Ishikawa (cell line): Measurements from ENCODE around the gene JAG2.
A peak's percentile ranks its signal among the peaks of the same experiment; 100 is the strongest.

Experiments
- CEBPB ChIP-seq: IDR thresholded peaks from 2 replicates; pipeline ENCODE4 v1.6.1; 2012
- CREB1 ChIP-seq: IDR thresholded peaks from 2 replicates; pipeline ENCODE4 v1.6.1; 2012; ENCODE audit warnings: low read depth
- EGR1 ChIP-seq: IDR thresholded peaks from 2 replicates; pipeline ENCODE4 v1.6.1; 2012
- EP300 ChIP-seq: IDR thresholded peaks from 2 replicates; pipeline ENCODE4 v1.6.1; 2012; ENCODE audit warnings: borderline replicate concordance
- FOXM1 ChIP-seq: IDR thresholded peaks from 2 replicates; pipeline ENCODE4 v1.6.1; 2012; ENCODE audit warnings: low read depth, borderline replicate concordance
- NFIC ChIP-seq: IDR thresholded peaks from 2 replicates; pipeline ENCODE4 v1.6.1; 2012
- RAD21 ChIP-seq: IDR thresholded peaks from 2 replicates; pipeline ENCODE4 v1.6.1; 2012; ENCODE audit warnings: low read depth
- TAF1 ChIP-seq: IDR thresholded peaks from 2 replicates; pipeline ENCODE4 v1.6.1; 2012; ENCODE audit warnings: low read depth, mild to moderate bottlenecking
- TCF12 ChIP-seq: IDR thresholded peaks from 2 replicates; pipeline ENCODE4 v1.6.1; 2012; ENCODE audit warnings: low read depth
- TEAD4 ChIP-seq: IDR thresholded peaks from 2 replicates; pipeline ENCODE4 v1.6.1; 2012
- YY1 ChIP-seq: IDR thresholded peaks from 2 replicates; pipeline ENCODE4 v1.6.1; 2012; ENCODE audit warnings: low read depth
- ZBTB7A ChIP-seq: IDR thresholded peaks from 2 replicates; pipeline ENCODE4 v1.6.1; 2012; ENCODE audit warnings: low read depth
- TF ChIP-seq, protein P1 (sequence below): IDR thresholded peaks from 2 replicates; pipeline ENCODE4 v1.6.1; 2012
- TF ChIP-seq, protein P2 (sequence below): IDR thresholded peaks from 2 replicates; pipeline ENCODE4 v1.6.1; 2012; ENCODE audit warnings: low read depth, mild to moderate bottlenecking
- TF ChIP-seq, protein P3 (sequence below): IDR thresholded peaks from 2 replicates; pipeline ENCODE4 v1.6.1; 2012

The JAG2 gene

DNA sequence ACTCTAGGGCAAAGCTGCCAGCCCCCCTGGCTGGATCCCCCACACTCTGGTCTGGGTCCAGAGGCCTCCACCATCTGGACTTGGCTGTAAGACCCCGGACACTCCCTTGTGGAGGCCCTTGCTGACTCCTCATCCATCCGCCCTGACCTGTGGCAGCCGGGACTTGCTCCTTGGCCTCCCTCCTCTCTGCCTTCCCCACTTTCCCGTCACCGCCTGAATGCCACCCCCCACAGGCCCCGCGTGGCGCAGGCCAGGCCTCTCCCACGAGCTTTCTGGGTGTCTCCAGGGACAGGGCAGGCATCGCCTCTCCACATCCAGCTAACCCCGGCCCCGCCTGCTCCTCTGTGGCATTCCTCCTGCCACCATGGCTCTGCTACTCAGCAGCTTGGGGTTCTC, 14.1 kb downstream of the JAG2 start:
- TF ChIP-seq CREB1 (no peak), CEBPB (no peak), TAF1 (no peak), TEAD4 (no peak), FOXM1 (no peak), YY1 (no peak)

- peak; percentile 27; the same call in 1 of the 2 replicates for TF ChIP-seq ZBTB7A
- TF ChIP-seq, protein P1, sequence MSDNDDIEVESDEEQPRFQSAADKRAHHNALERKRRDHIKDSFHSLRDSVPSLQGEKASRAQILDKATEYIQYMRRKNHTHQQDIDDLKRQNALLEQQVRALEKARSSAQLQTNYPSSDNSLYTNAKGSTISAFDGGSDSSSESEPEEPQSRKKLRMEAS, result no peak
Observed at GRCh38 chr14:105153739-105154475, 14.7 kb downstream of the JAG2 start.

DNA sequence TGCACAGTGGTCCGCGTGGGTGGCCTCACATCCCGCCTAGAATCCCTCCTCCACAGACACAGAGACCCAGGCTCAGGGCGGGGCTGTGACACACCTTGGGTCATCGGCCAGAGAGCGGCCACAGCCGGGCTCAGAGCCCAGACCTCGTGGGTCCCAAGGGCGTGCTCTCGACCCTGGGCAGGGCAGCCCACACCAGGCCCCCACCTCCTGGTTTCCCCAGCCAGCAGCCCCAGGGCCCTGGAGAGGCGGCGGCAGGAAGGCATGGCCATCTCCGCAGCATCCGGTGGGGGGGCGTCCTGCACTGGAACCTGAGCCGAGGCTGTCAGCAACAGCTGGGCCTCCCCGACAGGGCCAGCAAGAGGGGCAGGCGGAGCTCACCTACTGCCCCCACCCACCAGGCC, 15.2 kb downstream of the JAG2 start:
- no peak for TF ChIP-seq RAD21
- TF ChIP-seq CEBPB, result no peak
- no peak for TF ChIP-seq TCF12
- no peak for TF ChIP-seq TEAD4
- TF ChIP-seq EP300, result no peak
- TF ChIP-seq, protein P2, sequence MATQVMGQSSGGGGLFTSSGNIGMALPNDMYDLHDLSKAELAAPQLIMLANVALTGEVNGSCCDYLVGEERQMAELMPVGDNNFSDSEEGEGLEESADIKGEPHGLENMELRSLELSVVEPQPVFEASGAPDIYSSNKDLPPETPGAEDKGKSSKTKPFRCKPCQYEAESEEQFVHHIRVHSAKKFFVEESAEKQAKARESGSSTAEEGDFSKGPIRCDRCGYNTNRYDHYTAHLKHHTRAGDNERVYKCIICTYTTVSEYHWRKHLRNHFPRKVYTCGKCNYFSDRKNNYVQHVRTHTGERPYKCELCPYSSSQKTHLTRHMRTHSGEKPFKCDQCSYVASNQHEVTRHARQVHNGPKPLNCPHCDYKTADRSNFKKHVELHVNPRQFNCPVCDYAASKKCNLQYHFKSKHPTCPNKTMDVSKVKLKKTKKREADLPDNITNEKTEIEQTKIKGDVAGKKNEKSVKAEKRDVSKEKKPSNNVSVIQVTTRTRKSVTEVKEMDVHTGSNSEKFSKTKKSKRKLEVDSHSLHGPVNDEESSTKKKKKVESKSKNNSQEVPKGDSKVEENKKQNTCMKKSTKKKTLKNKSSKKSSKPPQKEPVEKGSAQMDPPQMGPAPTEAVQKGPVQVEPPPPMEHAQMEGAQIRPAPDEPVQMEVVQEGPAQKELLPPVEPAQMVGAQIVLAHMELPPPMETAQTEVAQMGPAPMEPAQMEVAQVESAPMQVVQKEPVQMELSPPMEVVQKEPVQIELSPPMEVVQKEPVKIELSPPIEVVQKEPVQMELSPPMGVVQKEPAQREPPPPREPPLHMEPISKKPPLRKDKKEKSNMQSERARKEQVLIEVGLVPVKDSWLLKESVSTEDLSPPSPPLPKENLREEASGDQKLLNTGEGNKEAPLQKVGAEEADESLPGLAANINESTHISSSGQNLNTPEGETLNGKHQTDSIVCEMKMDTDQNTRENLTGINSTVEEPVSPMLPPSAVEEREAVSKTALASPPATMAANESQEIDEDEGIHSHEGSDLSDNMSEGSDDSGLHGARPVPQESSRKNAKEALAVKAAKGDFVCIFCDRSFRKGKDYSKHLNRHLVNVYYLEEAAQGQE, result no peak
- no peak for TF ChIP-seq YY1
- TF ChIP-seq TAF1, result no peak
- no peak for TF ChIP-seq FOXM1
- TF ChIP-seq, protein P3, sequence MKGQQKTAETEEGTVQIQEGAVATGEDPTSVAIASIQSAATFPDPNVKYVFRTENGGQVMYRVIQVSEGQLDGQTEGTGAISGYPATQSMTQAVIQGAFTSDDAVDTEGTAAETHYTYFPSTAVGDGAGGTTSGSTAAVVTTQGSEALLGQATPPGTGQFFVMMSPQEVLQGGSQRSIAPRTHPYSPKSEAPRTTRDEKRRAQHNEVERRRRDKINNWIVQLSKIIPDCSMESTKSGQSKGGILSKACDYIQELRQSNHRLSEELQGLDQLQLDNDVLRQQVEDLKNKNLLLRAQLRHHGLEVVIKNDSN, result no peak
- TF ChIP-seq CREB1, result no peak
- TF ChIP-seq NFIC, result no peak
- TF ChIP-seq, protein P1, result no peak
- TF ChIP-seq ZBTB7A, result no peak

DNA sequence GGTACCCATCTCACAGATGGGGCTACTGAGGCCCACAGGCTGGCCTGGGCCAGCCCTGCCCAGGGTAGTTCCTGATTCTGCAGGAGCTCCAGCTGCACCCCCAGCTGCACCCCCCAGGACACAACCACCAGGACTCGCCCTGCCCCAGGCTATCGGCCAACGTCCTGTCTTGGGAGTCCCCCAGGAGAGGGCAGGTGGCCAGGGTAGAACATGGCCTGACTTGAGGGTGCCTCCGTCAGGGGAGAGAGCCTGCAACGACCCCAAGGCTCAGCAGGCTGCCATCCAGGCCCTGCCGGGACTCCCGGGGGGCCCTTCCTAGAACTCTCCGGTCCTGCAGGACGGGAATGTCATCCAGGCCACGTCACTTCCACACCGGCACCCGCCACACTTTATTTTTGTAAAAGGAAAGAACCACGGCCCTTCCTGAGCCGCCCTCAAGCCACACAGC, 15.8 kb downstream of the JAG2 start:
- TF ChIP-seq CEBPB (no peak), NFIC (no peak), TAF1 (no peak), ZBTB7A (no peak), EGR1 (no peak), RAD21 (no peak)

GRCh38 chr14:105151838-105152793, 16.5 kb downstream of the JAG2 start:
- TF ChIP-seq FOXM1 (no peak), ZBTB7A (peak; percentile 36; the same call in 1 of the 2 replicates)

GRCh38 chr14:105151084-105151837, 17.3 kb downstream of the JAG2 start:
- TF ChIP-seq RAD21 (no peak), EP300 (no peak), CEBPB (no peak), NFIC (no peak), YY1 (no peak), TEAD4 (no peak)
- TF ChIP-seq, protein P1, result no peak
- TF ChIP-seq, protein P2, result no peak
